ENCODE data around the gene PCSK7.
"Not testable (repeated sequence)": the region's sequence is repeated elsewhere in the genome, so short reads cannot be mapped to it uniquely, and the experiment has no call there.

The PCSK7 gene

GRCh38 chr11:117214404-117215110, 17.3 kb downstream of the PCSK7 start:
- DNase-seq: no peak

- no peak for DNase-seq
Observed at GRCh38 chr11:117212697-117213355, 19.0 kb downstream of the PCSK7 start.

- DNase-seq: no peak
Observed at GRCh38 chr11:117210620-117211019, 21.3 kb downstream of the PCSK7 start.

GRCh38 chr11:117209351-117210125, 22.3 kb downstream of the PCSK7 start:
- not testable (repeated sequence) for DNase-seq

- not testable (repeated sequence) for DNase-seq
Observed at GRCh38 chr11:117208710-117209109, 23.2 kb downstream of the PCSK7 start.

- not testable (repeated sequence) for DNase-seq
Observed at GRCh38 chr11:117207481-117207880, 24.4 kb downstream of the PCSK7 start.

- not testable (repeated sequence) for DNase-seq
Observed at GRCh38 chr11:117206859-117207258, 25.0 kb downstream of the PCSK7 start.

GRCh38 chr11:117206111-117206510, 25.8 kb downstream of the PCSK7 start:
- not testable (repeated sequence) for DNase-seq

GRCh38 chr11:117205211-117205818, 26.6 kb downstream of the PCSK7 start:
- no peak for DNase-seq

- no peak for DNase-seq
Observed at GRCh38 chr11:117204283-117205080, 27.4 kb downstream of the PCSK7 start.

GRCh38 chr11:117203069-117203407, 28.8 kb downstream of the PCSK7 start:
- no peak for DNase-seq

- DNase-seq: no peak
Observed at GRCh38 chr11:117202386-117203068, 29.3 kb downstream of the PCSK7 start.

- DNase-seq: no peak
Observed at GRCh38 chr11:117201658-117202305, 30.1 kb downstream of the PCSK7 start.

- no peak for DNase-seq
Observed at GRCh38 chr11:117200813-117201657, 30.8 kb downstream of the PCSK7 start.

GRCh38 chr11:117199916-117200812, 31.7 kb downstream of the PCSK7 start:
- DNase-seq: no peak

GRCh38 chr11:117199053-117199915, 32.6 kb downstream of the PCSK7 start, which contains the start of gene TAGLN:
TAGLN (plus strand) TSS chr11:117199370; CDS start chr11:117203014, 3,644 bp downstream.
- no peak for DNase-seq

GRCh38 chr11:117198613-117199012, 33.3 kb downstream of the PCSK7 start:
- DNase-seq: no peak
